K562 (cell line): ENCODE data around the gene RNF186. TPM values are rescaled to one million over a fixed set of nuclear protein-coding genes. Genes with fewer than 3 reads are reported as not detected.

Source experiments
- ATAC-seq: fragments of 200-7000 bp; cut with Tn5 transposase; 3 replicates; pipeline ENCODE4 v1.9.1; 2020; ENCODE audit warnings: moderate library complexity
- BruUV-seq: library from RNA; stranded (reverse); fragments of 400-500 nt; replicated peaks from 2 replicates; lab custom pipeline; 2021; lab: Mats Ljungman, UMichigan
- CTCF ChIA-PET: fragments of 300-600 bp; formaldehyde crosslinking; extraction: SDS; loops from one replicate; lab custom pipeline; 2021; ENCODE audit warnings: low intra/inter-chr PET ratio; lab: Yijun Ruan, JAX
- POLR2A ChIA-PET: fragments of 300-600, 350-650 bp; sonication (Branson Sonifier 250); formaldehyde crosslinking; extraction: SDS; loops from one replicate; lab custom pipeline; 2021; ENCODE audit warnings: antibody characterized with exemption, inconsistent platforms; lab: Yijun Ruan, JAX
- DNase-seq, 4 experiments: peaks; one replicate each; pipeline versions ENCODE4 v3.0.0 to v3.0.0-alpha.2; 2011 to 2018; ENCODE audit warnings: low spot score in 3 of 4, mixed read lengths in 3 of 4; ENCODE audit errors: extremely low read depth in 1 of 4
- FAIRE-seq: peaks from 2 replicates; lab custom pipeline; 2011; peaks lifted over from hg19 to GRCh38; lab: Jason Lieb, UNC
- H2AFZ ChIP-seq: 2 replicates; pipeline ENCODE4 v1.6.0; 2011; ENCODE audit warnings: low read depth, low read length, control low read depth, inconsistent platforms
- H3K27ac ChIP-seq: fragments of 200-600 bp; 3 replicates; pipeline ENCODE4 v1.8.0; 2011; ENCODE audit warnings: low read depth, mild to moderate bottlenecking, control low read depth, inconsistent platforms, low read length, moderate library complexity, mixed read lengths; ENCODE audit errors: extremely low read depth
- H3K27me3 ChIP-seq, 2 experiments: fragments of 300-600 bp in 1 of 2; 2 replicates in 1 of 2; 3 replicates in 1 of 2; pipeline versions ENCODE4 v1.6.0 to v1.8.0; 2011; ENCODE audit warnings: inconsistent platforms in 2 of 2, low read length in 2 of 2, mild to moderate bottlenecking in 1 of 2, mixed read lengths in 1 of 2, moderate library complexity in 1 of 2; ENCODE audit not compliant: control insufficient read depth in 2 of 2, insufficient read depth in 2 of 2
- H3K36me3 ChIP-seq: fragments of 300-600 bp; 3 replicates; pipeline ENCODE4 v1.8.0; 2011; ENCODE audit warnings: mild to moderate bottlenecking, low read length, inconsistent platforms; ENCODE audit not compliant: control insufficient read depth, insufficient read depth
- H3K4me1 ChIP-seq, 2 experiments: fragments of 200-600 bp in 1 of 2; replicated peaks in 1 of 2; 2 replicates in 1 of 2; 3 replicates in 1 of 2; pipeline versions ENCODE4 v1.5.1 to v1.8.0; 2011; ENCODE audit warnings: inconsistent platforms in 2 of 2, low read length in 2 of 2, mild to moderate bottlenecking in 1 of 2, mixed read lengths in 1 of 2, moderate library complexity in 1 of 2; ENCODE audit not compliant: control insufficient read depth in 2 of 2, insufficient read depth in 2 of 2
- H3K4me2 ChIP-seq: 2 replicates; pipeline ENCODE4 v1.6.1; 2011; ENCODE audit warnings: low read length, control low read depth, inconsistent platforms, mixed read lengths; ENCODE audit not compliant: insufficient read depth
- H3K4me3 ChIP-seq: fragments of 200-600 bp; sonication (generic), shearing (Covaris generic); 2 replicates; pipeline ENCODE4 v1.5.1; 2016; ENCODE audit warnings: control low read depth, inconsistent platforms
- H3K79me2 ChIP-seq: fragments of 200-600 bp; 3 replicates; pipeline ENCODE4 v1.8.0; 2011; ENCODE audit warnings: low read length, inconsistent platforms; ENCODE audit not compliant: control insufficient read depth, insufficient read depth
- H3K9ac ChIP-seq, 2 experiments: 2 replicates each; pipeline versions ENCODE4 v1.6.0 to v1.6.1; 2011; ENCODE audit warnings: low read depth in 2 of 2, low read length in 2 of 2, control low read depth in 1 of 2, inconsistent platforms in 1 of 2, mild to moderate bottlenecking in 1 of 2, mixed read lengths in 1 of 2; ENCODE audit not compliant: insufficient read depth in 1 of 2
- H3K9me1 ChIP-seq: one replicate; pipeline ENCODE4 v1.6.0; 2011; ENCODE audit warnings: inconsistent platforms, mild to moderate bottlenecking, low read length, moderate library complexity; ENCODE audit not compliant: control insufficient read depth, insufficient read depth
- H3K9me3 ChIP-seq: replicated peaks from 2 replicates; pipeline ENCODE4 v1.5.1; 2011; ENCODE audit warnings: low read depth, low read length, inconsistent platforms; ENCODE audit not compliant: control insufficient read depth, insufficient read depth
- H4K20me1 ChIP-seq: replicated peaks from 2 replicates; pipeline ENCODE4 v1.6.1; 2011; ENCODE audit warnings: low read length, inconsistent platforms, mixed read lengths; ENCODE audit not compliant: control insufficient read depth, insufficient read depth
- CHCHD3 ChIP-seq: fragments of 250-450 bp; sonication (Bioruptor Pico); IDR thresholded peaks from 2 replicates; pipeline ENCODE4 v2.1.2; 2022; ENCODE audit warnings: mild to moderate bottlenecking
- RBBP5 ChIP-seq: fragments of 200-600 bp; sonication (generic); IDR thresholded peaks from 2 replicates; pipeline ENCODE4 v1.6.1; 2012; ENCODE audit warnings: borderline replicate concordance, mild to moderate bottlenecking, low read length, control low read depth, inconsistent platforms; ENCODE audit not compliant: insufficient read depth, poor library complexity, severe bottlenecking
- RFX1 ChIP-seq: fragments of 450-650 bp; IDR thresholded peaks from 2 replicates; pipeline ENCODE4 v1.6.1; 2016; ENCODE audit warnings: mild to moderate bottlenecking, moderate library complexity
- ZNF146 ChIP-seq: IDR thresholded peaks from one replicate; pipeline ENCODE4 v1.6.1; 2018; ENCODE audit warnings: missing compliant biosample characterization; ENCODE audit not compliant: unreplicated experiment
- ZNF766 ChIP-seq: fragments of 200-800 bp; sonication (Bioruptor generic); conservative IDR thresholded peaks from 2 replicates; pipeline ENCODE4 v1.6.1; 2016; ENCODE audit warnings: missing genetic modification characterization, missing compliant biosample characterization
- WGBS: fragments of 100-300 bp; shearing (Covaris generic); methylation state at CpG from one replicate; pipeline ENCODE4 v1.1.6; 2016; ENCODE audit warnings: low coverage, mixed read lengths; ENCODE audit not compliant: insufficient coverage; ENCODE audit errors: missing lambda C conversion rate; 5-methylcytosine and 5-hydroxymethylcytosine counted together
- in situ Hi-C: fragments of 300-500 bp; cut with MboI; formaldehyde crosslinking; loops from 4 replicates; pipeline ENCODE4 v1.15.0; 2018; ENCODE audit warnings: inconsistent platforms, mixed read lengths
- intact Hi-C: fragments of 100-400 bp; cut with micrococcal nuclease; formaldehyde crosslinking; loops from 2 replicates; pipeline ENCODE4 v1.14.2; 2022
- polyA plus RNA-seq, 8 experiments: library from polyadenylated mRNA; depleted of rRNA in 4 of 8; stranded (reverse) in 5 of 8; unstranded in 3 of 8; fragments of >200 nt; fragmentation: Nextera tagmentation in 2 of 8; fragmentation: Illumina TruSeq in 1 of 8; extraction: Ambion mirVana in 2 of 8; extraction: Trizol in 1 of 8; gene quantifications; 2 replicates each; pipeline versions ENCODE4 v1.2.1 to v1.2.3, GENCODE V29; 2011 to 2014; ENCODE audit warnings: inconsistent platforms in 1 of 8, missing spikeins in 1 of 8
- total RNA-seq, 7 experiments: library from RNA; depleted of rRNA in 6 of 7; stranded (reverse); fragments of >200 nt in 6 of 7; fragmentation: Illumina TruSeq in 2 of 7; extraction: Trizol in 2 of 7; gene quantifications; 2 replicates each; pipeline versions ENCODE4 v1.2.1 to v1.2.3, GENCODE V29; 2011 to 2021; ENCODE audit warnings: low replicate concordance in 1 of 7

Gene RNF186
- total and polyA plus RNA-seq, 9 of the 15 experiments (the other 6 are each of a cell fraction or from before 2014, with no cell fraction given): not detected

DNA sequence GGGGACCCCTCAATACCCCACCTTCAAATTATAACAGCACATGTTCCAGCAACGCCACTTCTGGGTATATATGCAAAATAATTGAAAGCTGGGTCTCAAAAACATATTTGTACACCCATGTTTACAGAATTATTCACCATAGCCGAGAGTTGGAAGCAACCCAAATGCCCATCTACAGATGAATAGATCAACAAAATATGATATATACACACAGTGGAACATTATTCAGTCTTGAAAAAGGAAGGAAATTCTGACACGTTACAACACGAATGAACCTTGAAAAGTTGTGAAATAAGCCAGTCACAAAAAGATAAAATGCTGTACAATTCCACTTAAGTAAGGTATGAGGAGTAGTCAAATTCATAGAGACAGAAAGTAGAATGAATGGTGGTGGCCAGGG is 20.5 kb downstream of the RNF186 start:
- FAIRE-seq: no peak
- Histone ChIP-seq H3K9me3 (no peaks in the 10 kb centered on the region), H3K4me2 (no peak overlapping the region), H3K4me1 (peaks cover 0 to 5% of the 10 kb centered on the region in 2 experiments; a peak in 2 of 5 replicates), H3K79me2 (no peaks in the 10 kb centered on the region), H3K9ac (no peak overlapping the region), H3K9me1 (no peaks in the 10 kb centered on the region), H3K27me3 (peaks cover 0 to 14% of the 10 kb centered on the region in 2 experiments; a peak in 1 of 5 replicates), H4K20me1 (no peaks in the 10 kb centered on the region), H3K36me3 (no peaks in the 10 kb centered on the region), H2AFZ (no peak overlapping the region), H3K27ac (no peak overlapping the region), H3K4me3 (no peak overlapping the region)
- ChIA-PET POLR2A (no interaction called here), CTCF (no interaction called here)
- no peak for DNase-seq
- TF ChIP-seq ZNF146 (CRISPR knock-in tag) (peak; percentile 72), ZNF766 (no peak)
- WGBS: 12% methylated on average over 4 of the region's 4 CpGs
- no TSS peak for BruUV-seq
- intact Hi-C loops: no loop called here
- in situ Hi-C loops: no loop called here
- no peak for ATAC-seq

DNA sequence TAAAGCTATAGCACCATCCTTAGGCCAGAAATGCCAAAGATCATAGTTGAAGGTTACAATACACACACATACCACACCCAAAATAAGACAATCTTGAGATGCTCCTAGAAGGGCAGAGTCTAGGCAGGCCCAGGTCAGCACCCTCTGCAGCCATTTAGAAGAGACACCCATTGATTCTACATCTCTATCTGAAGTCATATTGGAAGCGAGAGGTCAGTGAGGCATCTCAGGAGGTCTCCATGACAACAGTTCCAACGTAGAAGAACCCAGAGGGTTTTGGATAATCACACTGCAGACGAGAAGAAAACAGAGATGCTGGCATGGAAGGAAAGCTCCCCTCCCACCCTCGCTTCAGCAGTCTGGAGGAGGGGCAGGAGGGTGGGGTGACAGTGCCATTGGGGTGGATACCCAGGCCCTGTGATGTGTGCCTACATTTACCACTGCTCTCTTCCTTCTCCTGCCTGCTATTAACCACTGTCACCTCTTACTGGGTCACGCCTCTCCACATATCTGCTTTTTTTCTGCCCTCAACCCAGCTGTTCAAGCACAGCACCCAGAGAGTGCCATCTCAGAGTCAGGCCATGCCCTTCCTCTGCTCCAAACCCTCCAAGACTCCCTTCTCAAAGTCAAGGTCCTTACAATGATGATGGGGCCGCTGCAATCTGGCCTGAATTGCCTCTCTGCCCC is 21.6 kb downstream of the RNF186 start:
- intact Hi-C loops: no loop called here
- no peaks in the 10 kb centered on the region for H3K9me3 ChIP-seq
- ChIA-PET POLR2A (no interaction called here), CTCF (no interaction called here)
- no peak overlapping the region for H3K4me2 ChIP-seq
- H3K27me3 ChIP-seq: peaks cover 0 to 4% of the 10 kb centered on the region in 2 experiments; a peak in 1 of 5 replicates
- no peak overlapping the region for H3K27ac ChIP-seq
- no peak overlapping the region for H2AFZ ChIP-seq
- no TSS peak for BruUV-seq
- H3K79me2 ChIP-seq: no peaks in the 10 kb centered on the region
- FAIRE-seq (no peak), DNase-seq (no peak), ATAC-seq (no peak)
- H3K36me3 ChIP-seq: no peaks in the 10 kb centered on the region
- no peaks in the 10 kb centered on the region for H3K4me1 ChIP-seq
- H3K4me3 ChIP-seq: no peak overlapping the region
- 4% methylated on average over 6 of the region's 6 CpGs for WGBS
- TF ChIP-seq RBBP5 (no peak), CHCHD3 (CRISPR knock-in tag) (no peak), RFX1 (peak; percentile 48)
- no peaks in the 10 kb centered on the region for H3K9me1 ChIP-seq
- H4K20me1 ChIP-seq: no peaks in the 10 kb centered on the region
- no peak overlapping the region for H3K9ac ChIP-seq
- in situ Hi-C loops: no loop called here
